ENCODE results near the gene CLHC1.

Gene CLHC1

GRCh38 chr2:55168221-55169154 is 63.6 kb downstream of the CLHC1 start:
- peak; percentile 65 for DNase-seq

GRCh38 chr2:55165626-55166025 is 66.5 kb downstream of the CLHC1 start:
- no peak for DNase-seq

GRCh38 chr2:55164534-55165480 is 67.3 kb downstream of the CLHC1 start:
- DNase-seq = no peak

- no peak for DNase-seq
Observed at GRCh38 chr2:55163941-55164390, 68.1 kb downstream of the CLHC1 start.

- DNase-seq = no peak
Observed at GRCh38 chr2:55163274-55163721, 68.8 kb downstream of the CLHC1 start.

- no peak for DNase-seq
Observed at GRCh38 chr2:55162284-55163006, 69.6 kb downstream of the CLHC1 start.

- DNase-seq = no peak
Observed at GRCh38 chr2:55161295-55162210, 70.5 kb downstream of the CLHC1 start.

- no peak for DNase-seq
Observed at GRCh38 chr2:55160422-55160821, 71.7 kb downstream of the CLHC1 start.

- DNase-seq = no peak
Observed at GRCh38 chr2:55159752-55160151, 72.3 kb downstream of the CLHC1 start.

- peak; percentile 47 for DNase-seq
Observed at GRCh38 chr2:55159037-55159651, 72.9 kb downstream of the CLHC1 start.

GRCh38 chr2:55158111-55158814 is 73.8 kb downstream of the CLHC1 start:
- no peak for DNase-seq

- DNase-seq = no peak
Observed at GRCh38 chr2:55157474-55157884, 74.6 kb downstream of the CLHC1 start.

GRCh38 chr2:55156984-55157383 is 75.1 kb downstream of the CLHC1 start:
- no peak for DNase-seq

GRCh38 chr2:55156326-55156725 is 75.8 kb downstream of the CLHC1 start:
- no peak for DNase-seq

GRCh38 chr2:55155764-55156281 is 76.3 kb downstream of the CLHC1 start:
- DNase-seq = no peak

GRCh38 chr2:55155206-55155605 is 76.9 kb downstream of the CLHC1 start:
- DNase-seq = no peak

GRCh38 chr2:55154525-55155030 is 77.5 kb downstream of the CLHC1 start:
- DNase-seq = no peak

- no peak for DNase-seq
Observed at GRCh38 chr2:55153584-55154299, 78.4 kb downstream of the CLHC1 start.

Data from right hindlimb (tissue), 1 donor.